ENCODE measurements around the gene POU2AF2.
"Not testable (repeated sequence)": the region's sequence is repeated elsewhere in the genome, so short reads cannot be mapped to it uniquely, and the experiment has no call there.

Gene POU2AF2

GRCh38 chr11:111302298-111302697, 56.8 kb downstream of the POU2AF2 start:
- no peak for ATAC-seq (replicated peaks)
- no peaks in the 10 kb centered on the region for H3K9me3 Mint-ChIP-seq
- no peak for DNase-seq
- peaks cover 17 to 31% of the 10 kb centered on the region in 2 donors for H3K4me1 Mint-ChIP-seq
- H3K27ac Mint-ChIP-seq: no peak overlapping the region
- peaks cover 4 to 22% of the 10 kb centered on the region in 2 donors for H3K27me3 Mint-ChIP-seq
- peaks cover 2 to 7% of the 10 kb centered on the region in 2 donors for H3K36me3 Mint-ChIP-seq
- H3K4me3 Mint-ChIP-seq: no peak overlapping the region

- no peaks in the 10 kb centered on the region for H3K9me3 Mint-ChIP-seq
These were observed 57.9 kb downstream of the POU2AF2 start for GRCh38 chr11:111303461-111303860.

GRCh38 chr11:111305162-111305802, 59.8 kb downstream of the POU2AF2 start:
- peaks cover 9 to 13% of the 10 kb centered on the region in 2 donors for H3K4me1 Mint-ChIP-seq
- DNase-seq (no peak), ATAC-seq (replicated peaks) (no peak)
- H3K4me3 Mint-ChIP-seq: no peak overlapping the region
- peaks cover 4 to 14% of the 10 kb centered on the region in 2 donors for H3K27me3 Mint-ChIP-seq
- peaks cover 0 to 9% of the 10 kb centered on the region in 2 donors for H3K36me3 Mint-ChIP-seq
- no peaks in the 10 kb centered on the region for H3K9me3 Mint-ChIP-seq
- no peak overlapping the region for H3K27ac Mint-ChIP-seq

More at GRCh38 chr11:111303461-111303860, 57.9 kb downstream of the POU2AF2 start:
- H3K27me3 Mint-ChIP-seq: peaks cover 4 to 16% of the 10 kb centered on the region in 2 donors
- H3K4me3 Mint-ChIP-seq: no peak overlapping the region
- ATAC-seq (replicated peaks) (no peak), DNase-seq (no peak)
- no peak overlapping the region for H3K27ac Mint-ChIP-seq
- peaks cover 0 to 9% of the 10 kb centered on the region in 2 donors for H3K36me3 Mint-ChIP-seq
- peaks cover 13 to 23% of the 10 kb centered on the region in 2 donors for H3K4me1 Mint-ChIP-seq

- Mint-ChIP-seq H3K4me1 (peaks cover 3 to 7% of the 10 kb centered on the region in 2 donors), H3K9me3 (no peaks in the 10 kb centered on the region), H3K4me3 (no peak overlapping the region), H3K27ac (no peak overlapping the region), H3K36me3 (peaks cover 0 to 9% of the 10 kb centered on the region in 2 donors), H3K27me3 (peaks cover 4 to 14% of the 10 kb centered on the region in 2 donors)
- DNase-seq (no peak), ATAC-seq (replicated peaks) (no peak)
These were observed 60.4 kb downstream of the POU2AF2 start for GRCh38 chr11:111305876-111306275.

- Mint-ChIP-seq H3K27me3 (peaks cover 4 to 14% of the 10 kb centered on the region in 2 donors), H3K36me3 (peaks cover 0 to 9% of the 10 kb centered on the region in 2 donors), H3K4me1 (peaks cover 2 to 3% of the 10 kb centered on the region in 2 donors), H3K27ac (peak overlapping the region; percentile 20), H3K4me3 (no peak overlapping the region), H3K9me3 (no peaks in the 10 kb centered on the region)
- DNase-seq (no peak), ATAC-seq (replicated peaks) (no peak)
These were observed 60.8 kb downstream of the POU2AF2 start for GRCh38 chr11:111306321-111306720.

GRCh38 chr11:111307472-111308108, 62.1 kb downstream of the POU2AF2 start:
- no peaks in the 10 kb centered on the region for H3K9me3 Mint-ChIP-seq
- H3K4me1 Mint-ChIP-seq: peaks cover 0 to under 1% of the 10 kb centered on the region in 2 donors
- no peak for ATAC-seq (replicated peaks)
- H3K27ac Mint-ChIP-seq: no peak overlapping the region
- H3K36me3 Mint-ChIP-seq: peaks cover 0 to 9% of the 10 kb centered on the region in 2 donors
- no peak overlapping the region for H3K4me3 Mint-ChIP-seq
- H3K27me3 Mint-ChIP-seq: peaks cover 4 to 14% of the 10 kb centered on the region in 2 donors
- no peak for DNase-seq

GRCh38 chr11:111308140-111308539, 62.6 kb downstream of the POU2AF2 start:
- DNase-seq (no peak), ATAC-seq (replicated peaks) (no peak)
- Mint-ChIP-seq H3K4me3 (no peak overlapping the region), H3K36me3 (peaks cover 0 to 12% of the 10 kb centered on the region in 2 donors), H3K9me3 (peaks cover 1 to 2% of the 10 kb centered on the region in 2 donors), H3K4me1 (no peaks in the 10 kb centered on the region), H3K27ac (no peak overlapping the region), H3K27me3 (peaks cover 4 to 14% of the 10 kb centered on the region in 2 donors)

GRCh38 chr11:111309215-111309915, 63.8 kb downstream of the POU2AF2 start:
- H3K36me3 Mint-ChIP-seq: peaks cover 0 to 17% of the 10 kb centered on the region in 2 donors
- H3K27ac Mint-ChIP-seq: no peak overlapping the region
- H3K9me3 Mint-ChIP-seq: peaks cover 4% of the 10 kb centered on the region in 2 donors
- H3K27me3 Mint-ChIP-seq: peaks cover 6 to 14% of the 10 kb centered on the region in 2 donors
- H3K4me3 Mint-ChIP-seq: no peak overlapping the region
- peaks cover 0 to under 1% of the 10 kb centered on the region in 2 donors for H3K4me1 Mint-ChIP-seq
- no peak for DNase-seq
- ATAC-seq (replicated peaks): no peak

GRCh38 chr11:111310088-111310487, 64.6 kb downstream of the POU2AF2 start:
- peaks cover 0 to 1% of the 10 kb centered on the region in 2 donors for H3K4me1 Mint-ChIP-seq
- H3K27ac Mint-ChIP-seq: no peak overlapping the region
- peaks cover 0 to 22% of the 10 kb centered on the region in 2 donors for H3K36me3 Mint-ChIP-seq
- peaks cover 11 to 14% of the 10 kb centered on the region in 2 donors for H3K27me3 Mint-ChIP-seq
- peaks cover 4% of the 10 kb centered on the region in 2 donors for H3K9me3 Mint-ChIP-seq
- ATAC-seq (replicated peaks): no peak
- no peak for DNase-seq
- H3K4me3 Mint-ChIP-seq: no peak overlapping the region

- Mint-ChIP-seq H3K27me3 (peaks cover 11 to 14% of the 10 kb centered on the region in 2 donors), H3K27ac (no peak overlapping the region), H3K4me1 (peaks cover 0 to 1% of the 10 kb centered on the region in 2 donors), H3K36me3 (peaks cover 0 to 22% of the 10 kb centered on the region in 2 donors), H3K9me3 (peaks cover 4 to 6% of the 10 kb centered on the region in 2 donors), H3K4me3 (no peak overlapping the region)
- no peak for DNase-seq
- no peak for ATAC-seq (replicated peaks)
These were observed 65.2 kb downstream of the POU2AF2 start for GRCh38 chr11:111310723-111311122.

GRCh38 chr11:111312076-111312475, 66.6 kb downstream of the POU2AF2 start:
- Mint-ChIP-seq H3K36me3 (peaks cover 0 to 22% of the 10 kb centered on the region in 2 donors), H3K9me3 (peaks cover 4 to 9% of the 10 kb centered on the region in 2 donors), H3K4me3 (no peak overlapping the region), H3K4me1 (peaks cover 0 to 1% of the 10 kb centered on the region in 2 donors), H3K27ac (no peak overlapping the region), H3K27me3 (peaks cover 6 to 11% of the 10 kb centered on the region in 2 donors)
- no peak for ATAC-seq (replicated peaks)
- DNase-seq: no peak

- peaks cover 0 to 6% of the 10 kb centered on the region in 2 donors for H3K9me3 Mint-ChIP-seq
- no peak for ATAC-seq (replicated peaks)
- peaks cover 0 to 1% of the 10 kb centered on the region in 2 donors for H3K4me1 Mint-ChIP-seq
- no peak overlapping the region for H3K4me3 Mint-ChIP-seq
- DNase-seq: no peak
- H3K27me3 Mint-ChIP-seq: peaks cover 0 to 9% of the 10 kb centered on the region in 2 donors
- H3K36me3 Mint-ChIP-seq: peaks cover 0 to 11% of the 10 kb centered on the region in 2 donors
- no peak overlapping the region for H3K27ac Mint-ChIP-seq
These were observed 73.8 kb downstream of the POU2AF2 start for GRCh38 chr11:111319296-111319695.

- not testable (repeated sequence) for H3K27ac Mint-ChIP-seq; H3K4me3 Mint-ChIP-seq; DNase-seq; H3K4me1 Mint-ChIP-seq; ATAC-seq (replicated peaks); H3K36me3 Mint-ChIP-seq; H3K9me3 Mint-ChIP-seq; H3K27me3 Mint-ChIP-seq
These were observed 74.7 kb downstream of the POU2AF2 start for GRCh38 chr11:111320199-111320598.
